Effector memory CD4-positive, alpha-beta T cell (primary cell): ENCODE results near the gene CCDC142.

Source experiments
- DNase-seq, 3 donors: peaks; one replicate each; pipeline ENCODE4 v3.0.0-alpha.2; 2020
- H3K27ac ChIP-seq: 2 replicates; pipeline ENCODE4 v1.7.0; 2013; ENCODE audit warnings: mild to moderate bottlenecking, low read length, moderate library complexity; ENCODE audit not compliant: insufficient read depth, poor library complexity, severe bottlenecking
- H3K27me3 ChIP-seq: replicated peaks from 2 replicates; pipeline ENCODE4 v1.7.0; 2013; ENCODE audit warnings: mild to moderate bottlenecking, low read length; ENCODE audit not compliant: insufficient read depth, control insufficient read depth, poor library complexity, severe bottlenecking
- H3K36me3 ChIP-seq: 2 replicates; pipeline ENCODE4 v1.7.0; 2013; ENCODE audit warnings: mild to moderate bottlenecking, low read length, moderate library complexity; ENCODE audit not compliant: control insufficient read depth, insufficient read depth
- H3K4me1 ChIP-seq: 2 replicates; pipeline ENCODE4 v1.7.0; 2013; ENCODE audit warnings: low read length, mild to moderate bottlenecking; ENCODE audit not compliant: control insufficient read depth, insufficient read depth, poor library complexity, severe bottlenecking
- H3K4me3 ChIP-seq: 2 replicates; pipeline ENCODE4 v1.7.0; 2013; ENCODE audit warnings: low read length, low read depth, mild to moderate bottlenecking; ENCODE audit not compliant: insufficient read depth, poor library complexity, severe bottlenecking
- H3K9me3 ChIP-seq: 2 replicates; pipeline ENCODE4 v1.7.0; 2013; ENCODE audit warnings: mild to moderate bottlenecking, low read length, moderate library complexity; ENCODE audit not compliant: control insufficient read depth

The CCDC142 gene

GRCh38 chr2:74504591-74504990 is 21.8 kb upstream of the CCDC142 start:
- peaks cover 32% of the 10 kb centered on the region for H3K4me1 ChIP-seq
- H3K27ac ChIP-seq: no peak overlapping the region
- H3K4me3 ChIP-seq: no peak overlapping the region
- H3K36me3 ChIP-seq: peaks cover 15% of the 10 kb centered on the region
- DNase-seq: no peak
- H3K27me3 ChIP-seq: peaks cover 39% of the 10 kb centered on the region
- H3K9me3 ChIP-seq: no peaks in the 10 kb centered on the region

GRCh38 chr2:74503506-74504475 is 21.0 kb upstream of the CCDC142 start:
- peaks cover 46% of the 10 kb centered on the region for H3K27me3 ChIP-seq
- no peak for DNase-seq
- H3K27ac ChIP-seq: no peak overlapping the region
- peak overlapping the region; percentile 49 for H3K4me3 ChIP-seq
- H3K36me3 ChIP-seq: peaks cover 15% of the 10 kb centered on the region
- H3K9me3 ChIP-seq: no peaks in the 10 kb centered on the region
- H3K4me1 ChIP-seq: peaks cover 40% of the 10 kb centered on the region

- H3K36me3 ChIP-seq: peaks cover 15% of the 10 kb centered on the region
- H3K4me1 ChIP-seq: peaks cover 44% of the 10 kb centered on the region
- no peaks in the 10 kb centered on the region for H3K9me3 ChIP-seq
- no peak overlapping the region for H3K27ac ChIP-seq
- DNase-seq: no peak
- peaks cover 54% of the 10 kb centered on the region for H3K27me3 ChIP-seq
- peak overlapping the region; percentile 49 for H3K4me3 ChIP-seq
Observed at GRCh38 chr2:74502720-74503505, 20.1 kb upstream of the CCDC142 start.

GRCh38 chr2:74502147-74502719 is 19.4 kb upstream of the CCDC142 start:
- Histone ChIP-seq H3K27me3 (peaks cover 54% of the 10 kb centered on the region), H3K27ac (no peak overlapping the region), H3K9me3 (no peaks in the 10 kb centered on the region), H3K36me3 (peaks cover 15% of the 10 kb centered on the region), H3K4me3 (peak overlapping the region; percentile 49), H3K4me1 (peaks cover 47% of the 10 kb centered on the region)
- DNase-seq: no peak

GRCh38 chr2:74501335-74502071 is 18.7 kb upstream of the CCDC142 start:
- no peaks in the 10 kb centered on the region for H3K9me3 ChIP-seq
- no peak overlapping the region for H3K4me3 ChIP-seq
- H3K27me3 ChIP-seq: peaks cover 54% of the 10 kb centered on the region
- DNase-seq: no peak
- H3K27ac ChIP-seq: no peak overlapping the region
- H3K4me1 ChIP-seq: peaks cover 40% of the 10 kb centered on the region
- peaks cover 15% of the 10 kb centered on the region for H3K36me3 ChIP-seq

- no peak overlapping the region for H3K4me3 ChIP-seq
- H3K36me3 ChIP-seq: peaks cover 9% of the 10 kb centered on the region
- H3K9me3 ChIP-seq: no peaks in the 10 kb centered on the region
- DNase-seq: no peak
- H3K27me3 ChIP-seq: peaks cover 54% of the 10 kb centered on the region
- no peak overlapping the region for H3K27ac ChIP-seq
- H3K4me1 ChIP-seq: peaks cover 37% of the 10 kb centered on the region
Observed at GRCh38 chr2:74500578-74500946, 17.8 kb upstream of the CCDC142 start.

GRCh38 chr2:74499940-74500577 is 17.3 kb upstream of the CCDC142 start:
- H3K36me3 ChIP-seq: peaks cover 4% of the 10 kb centered on the region
- no peak for DNase-seq
- no peaks in the 10 kb centered on the region for H3K9me3 ChIP-seq
- H3K27ac ChIP-seq: no peak overlapping the region
- no peak overlapping the region for H3K4me3 ChIP-seq
- H3K4me1 ChIP-seq: peaks cover 37% of the 10 kb centered on the region
- peaks cover 54% of the 10 kb centered on the region for H3K27me3 ChIP-seq

- no peaks in the 10 kb centered on the region for H3K9me3 ChIP-seq
- H3K27me3 ChIP-seq: peaks cover 54% of the 10 kb centered on the region
- peak within 1 kb of the TSS; percentile 66 for H3K4me3 ChIP-seq
- peaks cover 37% of the 10 kb centered on the region for H3K4me1 ChIP-seq
- no peak for DNase-seq
- H3K27ac ChIP-seq: no peak within 1 kb of the TSS
- H3K36me3 ChIP-seq: no peaks in the 10 kb centered on the region
Observed at GRCh38 chr2:74499267-74499939, 16.6 kb upstream of the CCDC142 start, which contains the start of gene LBX2. Gene LBX2, minus strand, starts transcription at chr2:74499603. Its CDS starts 66 bp downstream, at chr2:74499537.
